ENCODE data around the gene SRPK3. TPM values are rescaled to one million over a fixed set of nuclear protein-coding genes. Genes with fewer than 3 reads are reported as not detected.

SRPK3 gene
- total RNA-seq, 2 experiments from 2014 or later = not detected

GRCh38 chrX:153831429-153832150 lies 50.7 kb downstream of the SRPK3 start:
- Histone ChIP-seq H3K9me2 (ENCODE audit: insufficient read depth, low read length) (no peaks in the 10 kb centered on the region), H3K4me1 (ENCODE audit: insufficient read depth, low read length, poor library complexity, severe bottlenecking) (no peaks in the 10 kb centered on the region), H3K27ac (ENCODE audit: low read depth, low read length, poor library complexity, severe bottlenecking) (no peak overlapping the region), H3K4me3 (ENCODE audit: low read depth, low read length, poor library complexity, severe bottlenecking) (no peak overlapping the region), H2AFZ (ENCODE audit: low read length) (no peak overlapping the region), H3K4me2 (ENCODE audit: low read length) (no peak overlapping the region), H4K20me1 (ENCODE audit: insufficient read depth, low read length) (no peaks in the 10 kb centered on the region), H3K36me3 (ENCODE audit: insufficient read depth, low read length) (no peaks in the 10 kb centered on the region), H3K79me2 (ENCODE audit: insufficient read depth, low read depth, low read length) (no peaks in the 10 kb centered on the region), H3K9me3 (ENCODE audit: low read length) (no peaks in the 10 kb centered on the region)
- DNase-seq (ENCODE audit: low spot score) = no peak
- no peak for TF ChIP-seq EZH2phosphoT487 (IDR thresholded peaks at IDR 0.05; ENCODE audit: borderline replicate concordance, low read depth, low read length)
- no peak for TF ChIP-seq CTCF (conservative IDR thresholded peaks at IDR 0.05; ENCODE audit: low read length)
- intact Hi-C loops (cut with micrococcal nuclease; ENCODE audit: unreplicated experiment) = loop anchor here (10.0 kb wide), 1 partner anchor 67 kb away; the partner anchor contains the start of gene PLXNB3
- ChIA-PET POLR2A (no interaction called here), CTCF (ENCODE audit: unreplicated experiment) (no interaction called here)
- BruUV-seq (replicated peaks) = no TSS peak

DNA sequence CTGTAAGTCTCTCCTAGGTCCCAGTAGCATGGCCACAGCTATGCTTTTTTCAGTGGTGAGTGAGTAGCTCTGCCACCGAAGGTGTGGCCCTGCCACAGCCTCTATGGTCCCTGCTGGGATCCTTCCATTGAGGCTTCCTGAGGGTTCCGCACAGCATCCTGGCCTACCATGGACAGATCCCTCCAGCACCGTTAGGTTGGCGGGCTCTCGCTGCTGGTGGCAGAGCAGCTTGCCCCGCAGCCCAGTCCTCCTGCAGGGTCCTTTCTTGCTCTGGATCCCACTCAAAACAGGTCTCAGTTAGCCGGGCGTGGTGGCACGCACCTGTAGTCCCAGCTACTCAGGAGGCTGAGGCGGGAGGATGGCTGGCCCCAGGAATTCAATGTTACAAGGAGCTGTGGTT lies 51.9 kb downstream of the SRPK3 start:
- ChIA-PET POLR2A (no interaction called here), CTCF (ENCODE audit: unreplicated experiment) (no interaction called here)
- H3K27ac ChIP-seq (ENCODE audit: low read depth, low read length, poor library complexity, severe bottlenecking) = no peak overlapping the region
- no peak overlapping the region for H3K4me3 ChIP-seq (ENCODE audit: low read depth, low read length, poor library complexity, severe bottlenecking)
- no peaks in the 10 kb centered on the region for H3K9me3 ChIP-seq (ENCODE audit: low read length)
- H3K36me3 ChIP-seq (ENCODE audit: insufficient read depth, low read length) = no peaks in the 10 kb centered on the region
- H3K4me2 ChIP-seq (ENCODE audit: low read length) = no peak overlapping the region
- DNase-seq (ENCODE audit: low spot score) = no peak
- intact Hi-C loops (cut with micrococcal nuclease; ENCODE audit: unreplicated experiment) = loop anchor here (10.0 kb wide), 1 partner anchor 68 kb away; the partner anchor contains the start of gene PLXNB3
- H3K79me2 ChIP-seq (ENCODE audit: insufficient read depth, low read depth, low read length) = no peaks in the 10 kb centered on the region
- H3K4me1 ChIP-seq (ENCODE audit: insufficient read depth, low read length, poor library complexity, severe bottlenecking) = no peaks in the 10 kb centered on the region
- no peaks in the 10 kb centered on the region for H3K9me2 ChIP-seq (ENCODE audit: insufficient read depth, low read length)
- BruUV-seq (replicated peaks) = no TSS peak
- no peak for TF ChIP-seq CTCF (conservative IDR thresholded peaks at IDR 0.05; ENCODE audit: low read length)
- no peak for TF ChIP-seq EZH2phosphoT487 (IDR thresholded peaks at IDR 0.05; ENCODE audit: borderline replicate concordance, low read depth, low read length)
- no peaks in the 10 kb centered on the region for H4K20me1 ChIP-seq (ENCODE audit: insufficient read depth, low read length)
- H2AFZ ChIP-seq (ENCODE audit: low read length) = no peak overlapping the region

Other genes with a start within 250 kb of the SRPK3 start
- 20.6 and 29.7 TPM in 2 replicates for gene CCNQ, start 181.9 kb upstream of the SRPK3 start, total RNA-seq (2014; rRNA removed; shearing (Covaris generic))
- gene CCNQ, start 181.9 kb upstream of the SRPK3 start, total RNA-seq (2022) = 12.0 and 13.9 TPM in 2 replicates
- not detected in 2 replicates for gene DUSP9, start 133.8 kb upstream of the SRPK3 start, total RNA-seq (2014; rRNA removed; shearing (Covaris generic))
- gene DUSP9, start 133.8 kb upstream of the SRPK3 start, total RNA-seq (2022) = not detected in 2 replicates
- 0.19 and 1.1 TPM in 2 replicates for gene PNCK, start 107.2 kb upstream of the SRPK3 start, total RNA-seq (2014; rRNA removed; shearing (Covaris generic))
- gene PNCK, start 107.2 kb upstream of the SRPK3 start, total RNA-seq (2022) = not detected in 2 replicates
- gene SLC6A8, start 93.1 kb upstream of the SRPK3 start, total RNA-seq (2014; rRNA removed; shearing (Covaris generic)) = not detected in 2 replicates
- not detected in 2 replicates for gene SLC6A8, start 93.1 kb upstream of the SRPK3 start, total RNA-seq (2022)
- gene BCAP31, start 56.7 kb upstream of the SRPK3 start, total RNA-seq (2014; rRNA removed; shearing (Covaris generic)) = 43.0 and 47.0 TPM in 2 replicates
- 69.3 and 72.0 TPM in 2 replicates for gene BCAP31, start 56.7 kb upstream of the SRPK3 start, total RNA-seq (2022)
- gene ABCD1, start 56.2 kb upstream of the SRPK3 start, total RNA-seq (2014; rRNA removed; shearing (Covaris generic)) = 2.7 and 6.9 TPM in 2 replicates
- 8.8 TPM in 2 replicates for gene ABCD1, start 56.2 kb upstream of the SRPK3 start, total RNA-seq (2022)
- not detected in 2 replicates for gene PLXNB3, start 16.8 kb upstream of the SRPK3 start, total RNA-seq (2014; rRNA removed; shearing (Covaris generic))
- not detected in 2 replicates for gene PLXNB3, start 16.8 kb upstream of the SRPK3 start, total RNA-seq (2022)
- gene IDH3G, start 13.3 kb downstream of the SRPK3 start, total RNA-seq (2014; rRNA removed; shearing (Covaris generic)) = 52.5 and 53.2 TPM in 2 replicates
- gene IDH3G, start 13.3 kb downstream of the SRPK3 start, total RNA-seq (2022) = 47.5 and 51.8 TPM in 2 replicates
- 121 and 165 TPM in 2 replicates for gene SSR4, start 13.6 kb downstream of the SRPK3 start, total RNA-seq (2014; rRNA removed; shearing (Covaris generic))
- gene SSR4, start 13.6 kb downstream of the SRPK3 start, total RNA-seq (2022) = 156 and 186 TPM in 2 replicates
- gene PDZD4, start 49.5 kb downstream of the SRPK3 start, total RNA-seq (2014; rRNA removed; shearing (Covaris generic)) = not detected in 2 replicates
- not detected in 2 replicates for gene PDZD4, start 49.5 kb downstream of the SRPK3 start, total RNA-seq (2022)
- not detected in 2 replicates for gene L1CAM, start 105.1 kb downstream of the SRPK3 start, total RNA-seq (2014; rRNA removed; shearing (Covaris generic))
- gene L1CAM, start 105.1 kb downstream of the SRPK3 start, total RNA-seq (2022) = not detected in 2 replicates
- gene AVPR2, start 123.6 kb downstream of the SRPK3 start, total RNA-seq (2014; rRNA removed; shearing (Covaris generic)) = 0.09 TPM in 1 of 2 replicates, not detected in the other
- gene AVPR2, start 123.6 kb downstream of the SRPK3 start, total RNA-seq (2022) = 0.46 TPM in 1 of 2 replicates, not detected in the other
- 126 and 127 TPM in 2 replicates for gene ARHGAP4, start 145.2 kb downstream of the SRPK3 start, total RNA-seq (2014; rRNA removed; shearing (Covaris generic))
- 119 and 128 TPM in 2 replicates for gene ARHGAP4, start 145.2 kb downstream of the SRPK3 start, total RNA-seq (2022)
- 77.5 and 82.7 TPM in 2 replicates for gene NAA10, start 154.0 kb downstream of the SRPK3 start, total RNA-seq (2014; rRNA removed; shearing (Covaris generic))
- 90.5 and 105 TPM in 2 replicates for gene NAA10, start 154.0 kb downstream of the SRPK3 start, total RNA-seq (2022)
- gene RENBP, start 163.6 kb downstream of the SRPK3 start, total RNA-seq (2014; rRNA removed; shearing (Covaris generic)) = 2.8 and 3.6 TPM in 2 replicates
- 6.2 and 6.8 TPM in 2 replicates for gene RENBP, start 163.6 kb downstream of the SRPK3 start, total RNA-seq (2022)
- 51.9 and 64.2 TPM in 2 replicates for gene HCFC1, start 190.8 kb downstream of the SRPK3 start, total RNA-seq (2014; rRNA removed; shearing (Covaris generic))
- gene HCFC1, start 190.8 kb downstream of the SRPK3 start, total RNA-seq (2022) = 134 TPM in 2 replicates
- 0.85 and 1.4 TPM in 2 replicates for gene TMEM187, start 191.7 kb downstream of the SRPK3 start, total RNA-seq (2014; rRNA removed; shearing (Covaris generic))
- 3.2 and 4.5 TPM in 2 replicates for gene TMEM187, start 191.7 kb downstream of the SRPK3 start, total RNA-seq (2022)
- gene IRAK1, start 238.9 kb downstream of the SRPK3 start, total RNA-seq (2014; rRNA removed; shearing (Covaris generic)) = 56.8 and 75.5 TPM in 2 replicates
- gene IRAK1, start 238.9 kb downstream of the SRPK3 start, total RNA-seq (2022) = 119 and 136 TPM in 2 replicates